Bone marrow (tissue), 2 donors: ENCODE measurements around the gene MITF.

Source experiments
- DNase-seq, 2 donors: peaks; one replicate each; lab custom pipeline; 2025; lab: John Stamatoyannopoulos, UW

MITF gene

GRCh38 chr3:69725994-69726571 is 13.2 kb upstream of the MITF start:
- DNase-seq = no peak

- DNase-seq = no peak
Measured at GRCh38 chr3:69729147-69729919, 9.9 kb upstream of the MITF start.

DNA sequence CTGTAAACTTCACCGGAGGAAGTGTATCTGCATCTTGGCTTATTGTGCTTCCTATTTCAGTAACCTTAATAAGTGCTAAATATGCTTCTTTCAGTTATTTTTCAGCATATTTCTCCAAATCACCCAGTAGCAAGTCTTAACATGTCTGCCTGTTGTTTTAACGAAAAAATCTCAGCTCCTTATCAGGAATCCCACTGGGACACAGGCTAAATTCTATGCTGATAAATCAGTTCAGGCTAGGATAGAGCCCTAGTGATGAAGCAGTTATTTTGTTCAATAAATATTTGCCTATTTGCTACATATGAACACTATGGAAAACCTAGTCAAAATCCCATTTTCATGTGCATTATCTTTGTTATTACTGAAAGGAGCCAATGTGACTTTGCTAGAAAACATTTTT is 8.2 kb upstream of the MITF start:
- DNase-seq = no peak

DNA sequence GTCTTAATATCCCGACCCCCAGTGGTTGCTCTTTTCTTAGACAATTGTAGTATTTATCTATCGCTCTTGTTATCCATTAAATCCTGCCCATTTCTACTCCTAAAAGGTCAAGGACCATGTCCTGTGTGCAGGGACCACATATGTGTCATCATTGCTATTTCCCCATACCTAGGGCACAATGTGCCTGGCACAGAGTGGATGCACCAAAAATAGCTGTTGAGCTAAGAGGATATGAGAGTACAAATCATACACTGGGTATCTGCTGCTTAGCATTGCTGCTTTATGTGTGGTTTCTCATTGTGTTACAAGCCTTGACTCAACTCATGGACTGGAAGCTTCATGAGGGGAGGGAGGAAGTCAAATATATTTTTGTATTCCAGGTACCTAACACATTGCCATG is 3.4 kb upstream of the MITF start:
- no peak for DNase-seq

DNA sequence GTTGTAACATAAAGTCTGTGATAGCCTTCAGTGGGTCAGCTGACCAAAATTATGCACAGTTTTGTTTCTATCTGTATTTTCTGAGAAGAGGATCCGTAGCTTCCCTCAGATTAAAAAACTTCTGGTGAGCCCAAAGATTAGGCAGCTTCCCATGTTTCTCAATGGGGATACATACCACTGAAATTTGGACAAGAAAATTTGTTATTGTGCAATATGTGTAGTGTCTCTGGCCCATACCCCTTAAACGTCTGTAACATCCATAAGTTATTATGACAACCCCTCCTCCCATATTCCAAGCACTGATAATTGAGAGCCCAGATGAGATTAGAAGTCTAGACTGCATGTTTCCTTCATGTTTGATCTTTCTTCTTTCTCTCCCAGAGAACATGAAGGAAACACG is 1.9 kb upstream of the MITF start:
- DNase-seq = no peak

DNA sequence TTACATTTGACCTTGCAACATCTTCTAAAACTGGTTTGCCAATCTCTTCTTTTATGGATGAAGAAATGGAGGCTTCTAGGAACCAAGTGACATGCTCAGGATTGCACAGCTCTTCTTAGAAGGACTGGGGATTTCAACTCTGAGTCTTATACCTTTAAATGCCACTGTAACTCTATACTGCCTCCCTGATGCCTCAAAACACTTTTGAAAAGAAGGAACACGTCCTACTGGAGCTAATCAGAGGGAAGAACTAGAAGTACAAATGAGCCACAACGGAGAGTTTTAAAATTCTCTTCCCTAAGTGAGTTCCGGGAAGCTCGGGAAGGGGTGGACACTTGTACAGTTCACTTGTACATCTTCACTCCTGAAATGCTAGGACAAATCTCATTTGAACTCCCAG is 949 bp upstream of the MITF start:
- peak in 1 of 2 donors; percentile 17 for DNase-seq

GRCh38 chr3:69738859-69739203 is 433 bp upstream of the MITF start:
- DNase-seq = no peak

DNA sequence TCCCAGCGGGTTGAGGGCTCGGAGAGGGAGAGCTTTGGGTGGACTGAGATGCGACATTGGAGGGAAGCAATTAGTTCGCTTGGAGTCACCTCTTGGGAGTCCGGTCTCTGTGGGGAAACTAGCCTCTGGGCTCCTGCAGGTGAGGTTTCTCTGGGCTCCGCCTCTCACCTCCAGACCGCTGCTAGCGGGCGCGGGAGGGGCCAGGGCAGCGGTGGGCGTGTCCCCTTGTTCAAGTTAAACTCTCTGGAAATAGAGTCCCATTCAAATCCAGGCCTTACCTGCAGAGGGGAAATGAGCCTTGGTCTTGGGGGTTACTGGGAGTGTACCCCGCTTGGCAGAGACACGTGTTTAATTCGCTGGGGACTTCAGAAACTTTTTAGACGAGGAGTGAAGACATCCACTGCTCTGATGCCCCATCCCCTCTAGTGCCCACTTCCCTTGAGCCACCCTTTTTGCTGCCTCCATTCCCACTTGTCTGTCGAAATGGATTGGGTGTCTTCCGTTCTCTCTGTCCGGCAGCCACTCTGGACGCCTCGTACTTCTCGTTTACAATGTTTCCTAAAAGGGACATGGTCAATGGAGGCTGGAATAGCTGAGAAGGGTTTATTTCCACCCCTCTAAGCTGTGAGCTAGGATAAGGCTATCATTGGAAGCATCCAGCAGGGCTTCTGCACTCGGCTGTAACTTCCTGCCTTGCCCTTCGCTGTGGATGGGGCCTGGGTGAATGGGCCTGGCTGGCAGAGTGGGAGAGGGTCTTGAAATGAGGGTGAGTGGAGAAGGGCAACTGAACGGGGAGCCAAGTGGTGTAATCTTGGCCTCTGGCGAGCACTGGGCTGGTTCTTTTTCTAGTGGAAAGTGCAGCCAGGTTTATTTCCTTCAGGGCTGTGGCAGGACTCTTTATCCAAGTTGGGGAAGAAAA is 1.1 kb downstream of the MITF start:
- no peak for DNase-seq

GRCh38 chr3:69741032-69741767 is 1.9 kb downstream of the MITF start:
- DNase-seq = no peak

DNA sequence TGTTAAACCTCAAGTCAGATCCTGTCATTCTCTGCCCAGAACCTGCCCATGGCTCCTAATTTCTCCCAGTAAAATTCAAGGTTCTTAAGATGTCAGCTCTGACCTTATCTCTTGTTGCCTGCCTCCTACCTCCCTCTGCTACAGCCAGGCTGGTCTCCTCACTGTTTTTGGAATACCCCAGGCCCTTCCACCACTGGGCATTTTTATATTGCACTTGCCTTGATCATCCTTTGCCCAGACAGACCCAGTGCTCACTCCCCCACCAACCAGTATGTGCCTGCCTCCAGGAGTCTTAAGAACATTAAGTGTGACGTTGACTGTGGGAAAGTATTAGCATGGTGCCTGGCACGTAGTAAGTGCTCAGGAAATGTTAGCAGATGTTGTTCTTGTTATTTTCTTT is 3.1 kb downstream of the MITF start:
- DNase-seq = no peak

- DNase-seq = no peak
Measured at GRCh38 chr3:69743975-69744906, 5.0 kb downstream of the MITF start.

- no peak for DNase-seq
Measured at GRCh38 chr3:69745505-69745904, 6.2 kb downstream of the MITF start.

DNA sequence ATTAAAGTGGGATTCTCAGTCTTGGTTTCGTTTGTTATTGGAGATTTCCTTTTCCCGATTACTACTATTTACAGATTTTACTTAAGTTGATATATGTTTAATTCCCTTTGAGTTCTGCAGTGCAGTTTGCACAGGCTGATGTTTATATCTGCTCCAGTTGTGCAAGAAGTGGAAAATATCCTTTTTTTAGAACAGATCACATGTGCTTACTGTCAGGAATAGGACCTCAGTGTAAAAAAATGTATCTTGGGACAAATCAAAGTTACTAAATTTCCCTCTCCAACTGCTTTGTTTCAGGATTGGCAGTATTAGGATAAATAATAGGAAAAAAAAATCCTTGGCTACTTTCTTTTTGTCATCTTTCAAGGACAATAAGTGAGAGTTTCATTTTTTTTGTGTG is 6.9 kb downstream of the MITF start:
- no peak for DNase-seq

GRCh38 chr3:69747511-69748258 is 8.4 kb downstream of the MITF start:
- peak in 1 of 2 donors; percentile 7 for DNase-seq

DNA sequence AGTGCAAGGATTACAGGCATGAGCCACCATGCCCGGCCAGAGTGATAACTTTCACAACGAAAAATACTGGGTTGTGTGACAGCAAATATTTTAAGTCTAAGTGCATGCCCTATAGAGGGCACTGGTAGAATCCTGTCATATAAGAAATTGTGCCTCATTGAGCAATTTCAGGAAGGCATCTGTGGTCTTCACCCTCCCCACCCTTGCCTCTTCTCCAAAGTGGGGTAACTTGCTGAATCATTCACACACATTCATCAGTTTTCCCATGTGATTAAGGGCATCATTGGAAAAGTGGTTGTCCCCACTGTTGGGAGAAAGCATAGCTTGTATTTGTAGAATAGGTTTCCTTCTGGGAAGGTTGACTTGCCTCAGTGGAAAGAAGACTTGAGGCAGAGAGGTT is 9.2 kb downstream of the MITF start:
- no peak for DNase-seq

GRCh38 chr3:69749461-69749860 is 10.2 kb downstream of the MITF start:
- no peak for DNase-seq

- no peak for DNase-seq
Measured at GRCh38 chr3:69750549-69750948, 11.3 kb downstream of the MITF start.

GRCh38 chr3:69751074-69751476 is 11.8 kb downstream of the MITF start:
- DNase-seq = no peak

DNA sequence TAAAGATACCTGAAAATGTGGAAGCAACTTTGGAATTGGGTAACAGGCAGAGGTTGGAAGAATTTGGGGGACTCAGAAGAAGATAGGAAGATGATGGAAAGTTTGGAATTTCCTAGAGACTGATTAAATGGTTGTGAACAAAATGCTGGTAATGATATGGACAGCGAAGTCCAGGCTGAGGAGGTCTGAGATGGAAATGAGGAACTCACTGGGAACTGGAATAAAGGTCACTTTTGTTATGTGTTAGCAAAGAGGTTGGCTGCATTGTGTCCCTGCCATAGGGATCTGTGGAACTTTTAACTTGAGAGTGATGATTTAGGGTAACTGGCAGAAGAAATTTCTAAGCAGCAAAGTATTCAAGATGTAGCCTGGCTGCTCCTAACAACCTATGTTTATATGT is 13.0 kb downstream of the MITF start:
- no peak for DNase-seq

- no peak for DNase-seq
Measured at GRCh38 chr3:69753179-69753775, 14.0 kb downstream of the MITF start.
